Activated naive CD8-positive, alpha-beta T cell treated with anti-CD3 and anti-CD28 coated beads, Interleukin-2, amount 10 ng/mL, durations not matched to agents 7 days and 5 days (primary cell): Measurements from ENCODE around the gene ZNF791. TPM values are rescaled to one million over a fixed set of nuclear protein-coding genes. Genes with fewer than 3 reads are reported as not detected.
A peak's percentile ranks its signal among the peaks of the same experiment; 100 is the strongest.
"Not testable (repeated sequence)": the region's sequence is repeated elsewhere in the genome, so short reads cannot be mapped to it uniquely, and the experiment has no call there.

Experiments
- ATAC-seq: fragments of 150-1000 bp; cut with Tn5 transposase; one replicate; pipeline ENCODE4 v1.10.0; 2021; ENCODE audit warnings: low read depth, moderate library complexity
- POLR2A ChIA-PET: fragments of 350-600 bp; sonication (Branson Sonifier 250); formaldehyde crosslinking; loops from one replicate; lab custom pipeline; 2021; ENCODE audit warnings: antibody characterized with exemption; lab: Charles Lee
- DNase-seq: peaks from one replicate; pipeline ENCODE4 v3.0.0; 2021
- H3K27ac Mint-ChIP-seq: one replicate; pipeline ENCODE4 v1.8.0; 2022; ENCODE audit warnings: mild to moderate bottlenecking, mixed read lengths
- H3K27me3 Mint-ChIP-seq: one replicate; pipeline ENCODE4 v1.8.0; 2022; ENCODE audit warnings: mild to moderate bottlenecking, moderate library complexity, mixed read lengths
- H3K36me3 Mint-ChIP-seq: one replicate; pipeline ENCODE4 v1.8.0; 2021; ENCODE audit warnings: mild to moderate bottlenecking, mixed read lengths
- H3K4me1 Mint-ChIP-seq: one replicate; pipeline ENCODE4 v1.8.0; 2021; ENCODE audit warnings: mixed read lengths
- H3K4me3 Mint-ChIP-seq: one replicate; pipeline ENCODE4 v1.8.0; 2022; ENCODE audit warnings: mild to moderate bottlenecking, moderate library complexity, mixed read lengths
- H3K9me3 Mint-ChIP-seq: one replicate; pipeline ENCODE4 v1.8.0; 2021; ENCODE audit warnings: mixed read lengths
- total RNA-seq, 2 experiments: library from RNA; stranded (reverse); gene quantifications; one replicate each; pipeline ENCODE4 v1.2.3, GENCODE V29; 2021

Gene ZNF791
- total RNA-seq, 2 experiments from 2014 or later: 37.1 to 42.7 TPM

GRCh38 chr19:12676384-12676792 is 65.7 kb downstream of the ZNF791 start:
- Mint-ChIP-seq H3K4me1 (peaks cover 22% of the 10 kb centered on the region), H3K4me3 (no peak overlapping the region), H3K27me3 (no peaks in the 10 kb centered on the region), H3K36me3 (peaks cover 31% of the 10 kb centered on the region), H3K27ac (peak overlapping the region; percentile 69), H3K9me3 (no peaks in the 10 kb centered on the region)
- peak; percentile 88 for DNase-seq
- POLR2A ChIA-PET: interaction anchor here (0.6 to 1.6 kb wide), 3 partner anchors 8 to 290 kb away, joined by 4 read pairs; no protein-coding TSS in a partner anchor
- peak; percentile 49 for ATAC-seq

GRCh38 chr19:12676928-12677327 is 66.2 kb downstream of the ZNF791 start:
- no peaks in the 10 kb centered on the region for H3K9me3 Mint-ChIP-seq
- DNase-seq (no peak), ATAC-seq (no peak)
- POLR2A ChIA-PET: interaction anchor here (1.1 to 2.4 kb wide), 3 partner anchors 9 to 112 kb away, joined by 4 to 7 read pairs (median 4); partner anchors contain the start of gene FBXW9
- H3K4me1 Mint-ChIP-seq: peaks cover 21% of the 10 kb centered on the region
- H3K27ac Mint-ChIP-seq: no peak overlapping the region
- H3K36me3 Mint-ChIP-seq: peaks cover 30% of the 10 kb centered on the region
- H3K27me3 Mint-ChIP-seq: no peaks in the 10 kb centered on the region
- no peak overlapping the region for H3K4me3 Mint-ChIP-seq

GRCh38 chr19:12678039-12678438 is 67.3 kb downstream of the ZNF791 start:
- not testable (repeated sequence) for H3K27me3 Mint-ChIP-seq, H3K4me3 Mint-ChIP-seq, H3K9me3 Mint-ChIP-seq, H3K27ac Mint-ChIP-seq, DNase-seq, ATAC-seq
- POLR2A ChIA-PET: interaction anchor here (0.6 to 2.4 kb wide), 5 partner anchors 13 to 115 kb away, joined by 3 to 7 read pairs (median 3); partner anchors contain the start of gene FBXW9
- Mint-ChIP-seq H3K4me1 (peaks cover 18% of the 10 kb centered on the region), H3K36me3 (peaks cover 28% of the 10 kb centered on the region)

GRCh38 chr19:12680034-12680433 is 69.3 kb downstream of the ZNF791 start:
- peaks cover 25% of the 10 kb centered on the region for H3K36me3 Mint-ChIP-seq
- POLR2A ChIA-PET: no interaction called here

GRCh38 chr19:12681074-12681987 is 70.6 kb downstream of the ZNF791 start, which contains the start of gene DHPS:
TSS of gene DHPS (minus strand) at chr19:12681880. CDS start at chr19:12681766, 114 bp downstream.
- Mint-ChIP-seq H3K9me3 (no peaks in the 10 kb centered on the region), H3K27ac (peak within 1 kb of the TSS; percentile 89), H3K4me1 (peaks cover 17% of the 10 kb centered on the region), H3K4me3 (peak within 1 kb of the TSS; percentile 89), H3K27me3 (no peaks in the 10 kb centered on the region), H3K36me3 (peaks cover 20% of the 10 kb centered on the region)
- ATAC-seq: peak; percentile 75
- POLR2A ChIA-PET: interaction anchor here (0.6 to 2.7 kb wide), 16 partner anchors 9 to 1122 kb away, joined by 3 to 25 read pairs (median 6); partner anchors contain the start of genes FBXW9, GET3, JUNB and RNASEH2A
- peak; percentile 82 for DNase-seq

More at GRCh38 chr19:12680034-12680433, 69.3 kb downstream of the ZNF791 start:
- H3K27ac Mint-ChIP-seq: no peak overlapping the region
- H3K4me3 Mint-ChIP-seq: peak overlapping the region; percentile 89
- H3K9me3 Mint-ChIP-seq: no peaks in the 10 kb centered on the region
- DNase-seq (no peak), ATAC-seq (no peak)
- H3K4me1 Mint-ChIP-seq: peaks cover 18% of the 10 kb centered on the region
- H3K27me3 Mint-ChIP-seq: no peaks in the 10 kb centered on the region

Other genes starting within 250 kb of the ZNF791 start
- gene ZNF442, start 245.2 kb upstream of the ZNF791 start, total RNA-seq: 1 to 10 TPM; 2.6 to 4.3 TPM
- 1 to 10 TPM; 7.6 to 7.9 TPM for gene ZNF799, start 209.6 kb upstream of the ZNF791 start, total RNA-seq
- 1 to 10 TPM; 6.9 to 7.1 TPM for gene ZNF443, start 169.9 kb upstream of the ZNF791 start, total RNA-seq
- gene ZNF709, start 126.1 kb upstream of the ZNF791 start, total RNA-seq: 1 to 10 TPM; 4.9 to 5.0 TPM
- gene ZNF564, start 59.4 kb upstream of the ZNF791 start, total RNA-seq: 10 to 100 TPM; 18.1 to 19.0 TPM
- gene ZNF490, start 107 bp upstream of the ZNF791 start, total RNA-seq: 10 to 100 TPM; 14.9 to 17.4 TPM
- gene MAN2B1, start 55.8 kb downstream of the ZNF791 start, total RNA-seq: 100 to 1,000 TPM; 108 to 115 TPM
- gene WDR83, start 55.9 kb downstream of the ZNF791 start, total RNA-seq: 10 to 100 TPM; 18.2 to 21.1 TPM
- 100 to 1,000 TPM; 148 to 149 TPM for gene DHPS, start 71.0 kb downstream of the ZNF791 start, total RNA-seq
- gene GNG14, start 77.1 kb downstream of the ZNF791 start, total RNA-seq: not detected
- 1 to 10 TPM; 4.9 to 5.3 TPM for gene FBXW9, start 85.7 kb downstream of the ZNF791 start, total RNA-seq
- 10 to 100 TPM; 80.8 to 81.9 TPM for gene TNPO2, start 113.0 kb downstream of the ZNF791 start, total RNA-seq
- 100 to 1,000 TPM; 213 to 214 TPM for gene TRIR, start 123.8 kb downstream of the ZNF791 start, total RNA-seq
- gene GET3, start 126.6 kb downstream of the ZNF791 start, total RNA-seq: 10 to 100 TPM; 46.4 to 47.2 TPM
- gene BEST2, start 140.9 kb downstream of the ZNF791 start, total RNA-seq: not detected
- gene HOOK2, start 164.6 kb downstream of the ZNF791 start, total RNA-seq: 10 to 100 TPM; 20.0 to 20.3 TPM
- 10 to 100 TPM; 82.7 to 84.6 TPM for gene JUNB, start 180.6 kb downstream of the ZNF791 start, total RNA-seq
- 100 to 1,000 TPM; 170 to 181 TPM for gene PRDX2, start 190.9 kb downstream of the ZNF791 start, total RNA-seq
- gene THSD8, start 191.1 kb downstream of the ZNF791 start, total RNA-seq: 10 to 100 TPM in 1 of 2 experiments, 1 to 10 TPM in 1; 5.8 to 10.8 TPM
- 10 to 100 TPM; 46.2 to 47.8 TPM for gene RNASEH2A, start 195.7 kb downstream of the ZNF791 start, total RNA-seq
- gene RTBDN, start 223.7 kb downstream of the ZNF791 start, total RNA-seq: not detected
- gene MAST1, start 227.6 kb downstream of the ZNF791 start, total RNA-seq: 1 to 10 TPM; 1.8 to 2.6 TPM